HepG2 (cell line): ENCODE data around the gene TMCC1. TPM values are rescaled to one million over a fixed set of nuclear protein-coding genes. Genes with fewer than 3 reads are reported as not detected.
A peak's percentile ranks its signal among the peaks of the same experiment; 100 is the strongest.

Source experiments
- HOXA9 ChIP-seq: sonication (generic); formaldehyde crosslinking; IDR thresholded peaks from 2 replicates; pipeline ENCODE4 v1.8.1; 2022; ENCODE audit warnings: missing genetic modification reagents, mild to moderate bottlenecking, moderate library complexity, borderline replicate concordance
- IKZF4 ChIP-seq: sonication (generic); formaldehyde crosslinking; IDR thresholded peaks from 2 replicates; pipeline ENCODE4 v1.5.1; 2020; ENCODE audit warnings: borderline replicate concordance, mild to moderate bottlenecking, low read depth, missing genetic modification reagents; ENCODE audit errors: not compliant biosample characterization
- LCORL ChIP-seq, 2 experiments: fragments of 450-650 bp in 1 of 2; sonication (generic) in 1 of 2; formaldehyde crosslinking in 1 of 2; IDR thresholded peaks; 2 replicates each; pipeline versions ENCODE4 v1.5.0 to v1.6.1; 2017 to 2020; ENCODE audit warnings: antibody characterized with exemption in 1 of 2, missing genetic modification reagents in 1 of 2
- MAFF ChIP-seq: IDR thresholded peaks from 2 replicates; pipeline ENCODE4 v1.6.1; 2011; ENCODE audit warnings: low read depth, low read length, improper control_type of control experiment
- NAIF1 ChIP-seq: sonication (generic); formaldehyde crosslinking; IDR thresholded peaks from 2 replicates; pipeline ENCODE4 v1.5.0; 2020; ENCODE audit warnings: mild to moderate bottlenecking, missing genetic modification reagents, borderline replicate concordance
- NCOA1 ChIP-seq: sonication (generic); formaldehyde crosslinking; IDR thresholded peaks from 2 replicates; pipeline ENCODE4 v1.9.0; 2021; ENCODE audit warnings: missing genetic modification reagents
- RBFOX2 ChIP-seq: fragments of 200-400 bp; formaldehyde crosslinking; IDR thresholded peaks from 2 replicates; pipeline ENCODE4 v1.6.1; 2017; ENCODE audit warnings: low read depth, mild to moderate bottlenecking, low read length
- RBM22 ChIP-seq: fragments of 200-400 bp; formaldehyde crosslinking; optimal IDR thresholded peaks from 2 replicates; pipeline ENCODE3; 2017; ENCODE audit warnings: mild to moderate bottlenecking, low read length, moderate library complexity
- RBM39 ChIP-seq: fragments of 200-400 bp; formaldehyde crosslinking; IDR thresholded peaks from one replicate; pipeline ENCODE4 v1.6.1; 2018; ENCODE audit warnings: antibody characterized with exemption, mild to moderate bottlenecking, low read depth, low read length; ENCODE audit not compliant: poor library complexity, severe bottlenecking
- RFX1 ChIP-seq: fragments of 450-650 bp; IDR thresholded peaks from 2 replicates; pipeline ENCODE4 v1.6.1; 2017
- SMARCE1 ChIP-seq: fragments of 450-650 bp; IDR thresholded peaks from 2 replicates; pipeline ENCODE4 v1.6.1; 2017; ENCODE audit warnings: borderline replicate concordance
- SRSF9 ChIP-seq: fragments of 200-400 bp; formaldehyde crosslinking; IDR thresholded peaks from 2 replicates; pipeline ENCODE4 v1.6.1; 2018; ENCODE audit warnings: borderline replicate concordance, mild to moderate bottlenecking, low read depth, low read length; ENCODE audit not compliant: insufficient read depth, poor library complexity, severe bottlenecking
- TBX2 ChIP-seq: sonication (generic); formaldehyde crosslinking; IDR thresholded peaks from 2 replicates; pipeline ENCODE4 v1.5.0; 2020; ENCODE audit warnings: missing genetic modification reagents, mild to moderate bottlenecking, borderline replicate concordance
- THAP11 ChIP-seq: IDR thresholded peaks from 2 replicates; pipeline ENCODE4 v1.6.1; 2016; ENCODE audit warnings: missing biosample characterization, missing genetic modification reagents
- ZC3H4 ChIP-seq: sonication (generic); formaldehyde crosslinking; IDR thresholded peaks from 2 replicates; pipeline ENCODE4 v1.4.0; 2020; ENCODE audit warnings: missing genetic modification reagents, borderline replicate concordance
- ZNF260 ChIP-seq: sonication (generic); formaldehyde crosslinking; IDR thresholded peaks from 2 replicates; pipeline ENCODE4 v1.4.0; 2020; ENCODE audit warnings: missing genetic modification reagents, low read depth, mild to moderate bottlenecking, borderline replicate concordance
- ZNF331 ChIP-seq: sonication (generic); formaldehyde crosslinking; IDR thresholded peaks from 2 replicates; pipeline ENCODE4 v1.4.0; 2020; ENCODE audit warnings: missing genetic modification reagents
- ZNF33A ChIP-seq: sonication (generic); formaldehyde crosslinking; IDR thresholded peaks from 2 replicates; pipeline ENCODE4 v1.5.1; 2020; ENCODE audit warnings: missing genetic modification reagents, mild to moderate bottlenecking, moderate library complexity, borderline replicate concordance
- ZNF354B ChIP-seq: sonication (generic); formaldehyde crosslinking; IDR thresholded peaks from 2 replicates; pipeline ENCODE4 v1.8.0; 2022; ENCODE audit warnings: mild to moderate bottlenecking, missing genetic modification reagents
- ZNF451 ChIP-seq: sonication (generic); formaldehyde crosslinking; IDR thresholded peaks from 2 replicates; pipeline ENCODE4 v1.5.0; 2020; ENCODE audit warnings: mild to moderate bottlenecking, missing genetic modification reagents
- ZNF543 ChIP-seq: sonication (generic); formaldehyde crosslinking; IDR thresholded peaks from 2 replicates; pipeline ENCODE4 v1.4.0; 2020; ENCODE audit warnings: mild to moderate bottlenecking, missing genetic modification reagents
- ZNF747 ChIP-seq: sonication (generic); formaldehyde crosslinking; IDR thresholded peaks from 2 replicates; pipeline ENCODE4 v1.8.1; 2023; ENCODE audit warnings: missing genetic modification reagents, mild to moderate bottlenecking, borderline replicate concordance
- polyA plus RNA-seq, 8 experiments: library from polyadenylated mRNA; depleted of rRNA in 3 of 8; stranded (reverse) in 7 of 8; unstranded in 1 of 8; fragments of >200 nt; fragmentation: Illumina TruSeq in 4 of 8; extraction: Trizol in 4 of 8; gene quantifications; 2 replicates each; pipeline versions ENCODE4 v1.2.1 to v1.2.3, GENCODE V29; 2011 to 2016; ENCODE audit warnings: low read depth in 4 of 8, missing spikeins in 1 of 8, mixed read lengths in 1 of 8; ENCODE audit not compliant: insufficient read depth in 1 of 8
- total RNA-seq, 5 experiments: library from RNA; depleted of rRNA; stranded (reverse); fragments of >200 nt; fragmentation: Illumina TruSeq; extraction: Trizol; gene quantifications; 2 replicates each; pipeline ENCODE4 v1.2.3, GENCODE V29; 2016; ENCODE audit warnings: low read depth in 1 of 5
- TF ChIP-seq, protein P1 (sequence below), 2 experiments: sonication (generic) in 1 of 2; formaldehyde crosslinking in 1 of 2; IDR thresholded peaks; 2 replicates each; pipeline versions ENCODE4 v1.5.1 to v1.6.1; 2011 to 2020; ENCODE audit warnings: borderline replicate concordance in 1 of 2, low read depth in 1 of 2, low read length in 1 of 2, mild to moderate bottlenecking in 1 of 2, missing genetic modification reagents in 1 of 2, moderate library complexity in 1 of 2
- TF ChIP-seq, protein P2 (sequence below): sonication (generic); formaldehyde crosslinking; IDR thresholded peaks from 2 replicates; pipeline ENCODE4 v1.4.0; 2020; ENCODE audit warnings: mild to moderate bottlenecking, missing genetic modification reagents
- TF ChIP-seq, protein P3 (sequence below): sonication (generic); formaldehyde crosslinking; IDR thresholded peaks from 2 replicates; pipeline ENCODE4 v1.4.0; 2020; ENCODE audit warnings: missing genetic modification reagents, borderline replicate concordance

Gene TMCC1
- total and polyA plus RNA-seq, 2 of the 13 experiments (the other 11 are each of a cell fraction or from before 2014, with no cell fraction given), result 12.1 to 264 TPM

DNA sequence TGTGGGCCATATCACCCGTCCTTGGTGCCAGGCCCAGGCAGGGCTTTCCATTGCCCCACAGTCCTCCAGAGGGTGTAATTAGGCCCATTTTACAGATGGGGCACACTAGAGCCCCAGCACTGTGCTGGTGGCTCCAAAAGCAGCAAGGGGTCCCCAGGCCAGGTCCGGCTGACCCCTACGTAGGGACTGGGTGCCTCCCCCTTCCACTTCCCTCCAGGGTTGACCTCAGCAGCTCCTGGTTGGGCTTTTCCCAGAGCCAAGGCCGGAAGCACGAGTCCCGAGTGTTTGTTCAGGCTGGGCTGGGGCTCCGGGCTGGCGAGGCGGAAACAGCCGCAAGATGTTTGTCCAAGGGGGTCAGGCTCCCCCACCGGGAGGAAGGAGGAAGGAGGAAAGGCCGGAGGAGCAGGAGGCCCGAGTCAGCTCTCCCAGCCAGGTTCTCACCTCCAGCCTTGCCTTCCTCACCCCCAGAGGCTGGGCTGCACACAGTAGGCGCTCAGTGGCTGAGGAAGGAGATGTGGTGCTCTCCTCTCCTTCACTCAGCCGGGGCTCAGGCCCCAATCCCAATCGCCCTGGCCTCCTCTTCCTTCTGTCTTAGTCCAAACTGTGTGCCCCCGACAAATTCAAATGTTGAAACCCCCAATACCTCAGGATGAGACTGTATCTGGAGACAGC lies 269.9 kb downstream of the TMCC1 start (continued):
- TF ChIP-seq, protein P1, sequence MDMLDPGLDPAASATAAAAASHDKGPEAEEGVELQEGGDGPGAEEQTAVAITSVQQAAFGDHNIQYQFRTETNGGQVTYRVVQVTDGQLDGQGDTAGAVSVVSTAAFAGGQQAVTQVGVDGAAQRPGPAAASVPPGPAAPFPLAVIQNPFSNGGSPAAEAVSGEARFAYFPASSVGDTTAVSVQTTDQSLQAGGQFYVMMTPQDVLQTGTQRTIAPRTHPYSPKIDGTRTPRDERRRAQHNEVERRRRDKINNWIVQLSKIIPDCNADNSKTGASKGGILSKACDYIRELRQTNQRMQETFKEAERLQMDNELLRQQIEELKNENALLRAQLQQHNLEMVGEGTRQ (IDR thresholded peaks at IDR 0.05; ENCODE audit: low read depth, low read length), result no peak
- TF ChIP-seq, protein P1 (CRISPR knock-in tag; IDR thresholded peaks at IDR 0.05; ENCODE audit: borderline replicate concordance), result no peak
- no peak for TF ChIP-seq ZNF747 (CRISPR knock-in tag)
- no peak for TF ChIP-seq RFX1
- TF ChIP-seq RBM22, result no peak
- TF ChIP-seq TBX2 (CRISPR knock-in tag), result no peak
- TF ChIP-seq ZNF260 (CRISPR knock-in tag), result no peak
- no peak for TF ChIP-seq ZNF33A (CRISPR knock-in tag)
- no peak for TF ChIP-seq ZNF354B (CRISPR knock-in tag)
- TF ChIP-seq NCOA1 (CRISPR knock-in tag), result no peak
- TF ChIP-seq LCORL (IDR thresholded peaks at IDR 0.05), result no peak
- TF ChIP-seq LCORL (CRISPR knock-in tag; IDR thresholded peaks at IDR 0.05), result 0 out of 2 replicates have a peak, but pooled peaks have one; percentile 45
- TF ChIP-seq ZNF331 (CRISPR knock-in tag), result no peak; the same call in 1 of the 2 replicates
- TF ChIP-seq IKZF4 (CRISPR knock-in tag), result no peak
- TF ChIP-seq SMARCE1, result no peak
- TF ChIP-seq SRSF9, result no peak
- TF ChIP-seq MAFF, result no peak
- TF ChIP-seq NAIF1 (CRISPR knock-in tag), result no peak
- no peak for TF ChIP-seq RBFOX2
- TF ChIP-seq ZNF451 (CRISPR knock-in tag), result no peak
- no peak for TF ChIP-seq THAP11 (CRISPR knock-in tag)
- no peak for TF ChIP-seq HOXA9 (CRISPR knock-in tag)
- no peak for TF ChIP-seq RBM39
- TF ChIP-seq ZNF543 (CRISPR knock-in tag), result no peak
- TF ChIP-seq, protein P2, sequence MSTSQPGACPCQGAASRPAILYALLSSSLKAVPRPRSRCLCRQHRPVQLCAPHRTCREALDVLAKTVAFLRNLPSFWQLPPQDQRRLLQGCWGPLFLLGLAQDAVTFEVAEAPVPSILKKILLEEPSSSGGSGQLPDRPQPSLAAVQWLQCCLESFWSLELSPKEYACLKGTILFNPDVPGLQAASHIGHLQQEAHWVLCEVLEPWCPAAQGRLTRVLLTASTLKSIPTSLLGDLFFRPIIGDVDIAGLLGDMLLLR (CRISPR knock-in tag), result no peak
- TF ChIP-seq ZC3H4 (CRISPR knock-in tag), result no peak
- TF ChIP-seq, protein P3, sequence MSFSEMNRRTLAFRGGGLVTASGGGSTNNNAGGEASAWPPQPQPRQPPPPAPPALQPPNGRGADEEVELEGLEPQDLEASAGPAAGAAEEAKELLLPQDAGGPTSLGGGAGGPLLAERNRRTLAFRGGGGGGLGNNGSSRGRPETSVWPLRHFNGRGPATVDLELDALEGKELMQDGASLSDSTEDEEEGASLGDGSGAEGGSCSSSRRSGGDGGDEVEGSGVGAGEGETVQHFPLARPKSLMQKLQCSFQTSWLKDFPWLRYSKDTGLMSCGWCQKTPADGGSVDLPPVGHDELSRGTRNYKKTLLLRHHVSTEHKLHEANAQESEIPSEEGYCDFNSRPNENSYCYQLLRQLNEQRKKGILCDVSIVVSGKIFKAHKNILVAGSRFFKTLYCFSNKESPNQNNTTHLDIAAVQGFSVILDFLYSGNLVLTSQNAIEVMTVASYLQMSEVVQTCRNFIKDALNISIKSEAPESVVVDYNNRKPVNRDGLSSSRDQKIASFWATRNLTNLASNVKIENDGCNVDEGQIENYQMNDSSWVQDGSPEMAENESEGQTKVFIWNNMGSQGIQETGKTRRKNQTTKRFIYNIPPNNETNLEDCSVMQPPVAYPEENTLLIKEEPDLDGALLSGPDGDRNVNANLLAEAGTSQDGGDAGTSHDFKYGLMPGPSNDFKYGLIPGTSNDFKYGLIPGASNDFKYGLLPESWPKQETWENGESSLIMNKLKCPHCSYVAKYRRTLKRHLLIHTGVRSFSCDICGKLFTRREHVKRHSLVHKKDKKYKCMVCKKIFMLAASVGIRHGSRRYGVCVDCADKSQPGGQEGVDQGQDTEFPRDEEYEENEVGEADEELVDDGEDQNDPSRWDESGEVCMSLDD (CRISPR knock-in tag), result peak; percentile 34; the same call in 1 of the 2 replicates
